ENCODE measurements around the gene AFF3. TPM values are rescaled to one million over a fixed set of nuclear protein-coding genes. Genes with fewer than 3 reads are reported as not detected.
"Not testable (repeated sequence)": the region's sequence is repeated elsewhere in the genome, so short reads cannot be mapped to it uniquely, and the experiment has no call there.

The AFF3 gene
- total RNA-seq, 2 experiments from 2014 or later, result 0.03 TPM

DNA sequence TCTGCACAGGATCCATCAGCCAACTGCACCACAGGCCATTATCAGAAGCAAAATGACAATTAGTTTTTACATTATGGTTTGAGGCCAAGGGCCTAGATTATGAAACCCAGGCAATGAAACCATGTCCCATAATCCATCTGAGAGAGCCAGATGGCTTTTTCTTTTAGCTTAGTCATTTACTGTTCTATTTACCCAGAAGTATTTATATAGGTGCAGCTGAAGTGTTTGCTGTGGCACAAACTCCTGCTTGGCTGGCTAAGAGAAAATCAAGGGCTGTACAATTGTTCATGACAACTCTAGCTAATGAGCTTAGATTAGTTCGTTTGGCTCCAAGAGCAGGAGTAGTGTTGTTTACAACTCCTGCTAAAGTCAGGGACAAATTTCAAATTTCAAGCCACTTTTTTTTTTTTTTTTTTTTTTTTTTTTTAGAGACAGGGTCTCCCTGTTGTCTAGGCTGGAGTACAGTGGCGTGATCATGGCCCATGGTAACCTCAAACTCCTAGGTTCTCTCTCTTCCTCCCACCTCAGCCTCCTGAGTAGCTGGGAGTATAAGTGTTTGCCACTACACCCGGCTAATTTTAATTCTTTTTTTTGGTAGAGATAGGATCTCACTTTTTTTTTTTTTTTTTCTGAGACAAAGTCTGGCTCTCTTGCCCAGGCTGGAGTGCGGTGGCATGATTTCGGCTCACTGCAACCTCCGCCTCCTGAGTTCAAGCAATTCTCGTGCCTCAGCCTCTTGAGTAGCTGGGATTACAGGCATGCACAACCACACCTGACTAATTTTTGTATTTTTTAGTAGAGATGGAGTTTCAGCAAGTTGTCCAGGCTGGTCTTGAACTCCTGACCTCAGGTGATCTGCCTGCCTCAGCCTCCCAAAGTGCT is 634.2 kb downstream of the AFF3 start:
- peaks cover 8% of the 10 kb centered on the region for H3K4me1 Mint-ChIP-seq

DNA sequence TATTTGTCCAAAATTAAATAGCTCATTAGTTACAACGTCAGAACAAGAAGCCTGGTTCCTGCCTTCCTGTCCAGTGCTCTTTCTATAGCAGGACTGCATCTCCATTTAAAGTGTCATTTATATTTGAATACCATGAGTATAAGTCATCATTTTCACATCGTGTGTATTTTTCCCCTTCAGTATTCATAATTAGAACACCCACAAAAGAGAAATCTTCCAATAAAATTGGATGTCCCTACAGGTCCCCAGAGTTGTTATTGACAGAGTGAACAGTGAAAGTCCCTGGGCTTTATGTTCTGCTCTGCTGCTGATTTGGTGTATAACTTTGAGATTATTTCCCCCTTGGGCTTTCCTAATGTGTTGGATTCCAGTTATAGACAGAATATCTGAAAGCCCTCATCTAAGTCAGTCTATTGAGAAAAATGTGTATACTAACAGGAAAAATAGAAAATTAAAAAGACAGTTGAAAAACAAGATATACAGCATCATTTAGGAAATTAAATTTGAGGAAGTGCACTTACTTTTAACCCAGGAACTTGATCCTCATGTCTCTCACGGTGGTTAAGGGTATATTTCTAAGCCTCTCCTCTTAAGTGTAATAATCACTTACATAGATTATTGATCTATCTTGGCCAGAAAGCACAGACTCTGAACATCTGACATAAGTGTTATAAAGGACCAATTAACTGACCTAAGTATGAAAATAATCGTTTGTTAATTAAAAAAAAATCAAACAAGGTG is 637.4 kb downstream of the AFF3 start:
- Mint-ChIP-seq H3K4me1 (peaks cover 8% of the 10 kb centered on the region), H3K9me3 (no peaks in the 10 kb centered on the region), H3K27ac (no peak overlapping the region), H3K36me3 (ENCODE audit: low read depth) (no peaks in the 10 kb centered on the region), H3K4me3 (no peak overlapping the region), H3K27me3 (peaks cover 3% of the 10 kb centered on the region)
- ChIA-PET POLR2A (no interaction called here), CTCF (no interaction called here)
- no peak for DNase-seq

More for the DNA sequence above, 634.2 kb downstream of the AFF3 start:
- ChIA-PET CTCF (interaction anchor here (0.6 kb wide), 1 partner anchor 895 kb away, joined by 6 read pairs; no protein-coding TSS in a partner anchor), POLR2A (no interaction called here)
- H3K36me3 Mint-ChIP-seq (ENCODE audit: low read depth), result no peaks in the 10 kb centered on the region
- no peak overlapping the region for H3K4me3 Mint-ChIP-seq
- H3K27me3 Mint-ChIP-seq, result no peaks in the 10 kb centered on the region
- H3K9me3 Mint-ChIP-seq, result no peaks in the 10 kb centered on the region
- no peak overlapping the region for H3K27ac Mint-ChIP-seq
- DNase-seq, result no peak

DNA sequence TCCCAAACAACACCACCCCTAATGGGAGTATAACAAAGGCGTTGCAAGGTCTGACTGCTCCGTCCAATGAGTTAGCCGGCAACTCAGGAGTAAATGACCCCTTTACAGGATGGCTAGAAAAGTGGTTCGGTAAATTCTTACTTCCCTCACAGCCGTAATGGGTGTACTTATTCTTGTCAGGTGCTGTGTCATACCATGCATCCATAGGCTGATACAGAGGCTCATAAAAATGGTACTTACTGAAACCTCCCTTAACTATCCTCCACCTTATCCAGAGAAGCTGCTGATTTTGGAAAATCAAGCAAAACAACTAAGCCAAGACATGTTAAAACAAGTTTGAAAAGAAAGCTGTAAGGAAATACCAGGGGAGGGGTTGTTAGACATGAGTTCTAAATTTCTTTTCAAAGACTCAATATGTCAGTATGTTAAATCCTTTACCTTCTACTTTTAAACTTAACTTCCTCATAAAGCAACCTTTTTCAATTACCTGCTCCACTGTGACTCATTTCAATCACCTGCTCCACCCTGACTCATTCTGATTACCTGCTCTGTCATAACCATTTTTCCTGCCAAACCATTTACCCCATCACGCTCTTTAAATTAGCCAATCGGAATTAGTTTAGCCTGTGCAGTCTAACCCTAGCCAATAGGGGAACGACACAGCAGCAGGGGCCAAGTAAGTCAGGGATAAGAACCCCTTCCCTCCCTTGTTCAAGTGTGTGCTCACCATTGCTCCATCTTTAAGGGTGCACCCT is 638.6 kb downstream of the AFF3 start:
- H3K4me1 Mint-ChIP-seq; H3K27ac Mint-ChIP-seq; DNase-seq; POLR2A ChIA-PET; H3K9me3 Mint-ChIP-seq; H3K27me3 Mint-ChIP-seq; H3K36me3 Mint-ChIP-seq (ENCODE audit: low read depth); CTCF ChIA-PET; H3K4me3 Mint-ChIP-seq: not testable (repeated sequence)

DNA sequence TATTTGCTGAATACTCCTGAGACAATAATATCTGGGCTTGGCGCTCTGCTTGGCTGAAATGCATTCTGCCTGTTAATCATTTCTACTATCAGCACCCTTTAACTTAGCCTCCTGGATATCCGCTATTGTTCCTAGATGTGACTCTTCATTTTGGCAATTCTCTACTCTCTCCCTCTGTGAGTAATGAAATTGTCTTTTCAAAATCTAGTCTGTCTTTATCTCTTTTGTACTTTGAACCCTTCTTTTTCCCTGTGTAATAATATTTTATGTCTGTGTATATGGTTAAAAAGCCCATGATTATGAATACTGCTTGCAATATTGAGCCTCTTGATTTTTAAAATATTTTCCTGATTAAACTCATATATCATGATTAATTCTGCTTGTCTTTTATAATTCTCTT is 646.4 kb downstream of the AFF3 start:
- Mint-ChIP-seq H3K27me3 (peaks cover 27% of the 10 kb centered on the region), H3K4me1 (peaks cover 1% of the 10 kb centered on the region), H3K36me3 (ENCODE audit: low read depth) (no peaks in the 10 kb centered on the region), H3K9me3 (no peaks in the 10 kb centered on the region), H3K27ac (no peak overlapping the region), H3K4me3 (no peak overlapping the region)
- POLR2A ChIA-PET, result no interaction called here
- DNase-seq, result no peak
- CTCF ChIA-PET, result no interaction called here

Other genes starting within 250 kb of the AFF3 start
- gene LONRF2, start 179.9 kb upstream of the AFF3 start, total RNA-seq, result under 1 TPM; 0.08 to 0.10 TPM

Data from activated CD4-positive, alpha-beta memory T cell treated with anti-CD3 and anti-CD28 coated beads, Interleukin-2, amount 10 ng/mL, durations not matched to agents 7 days and 5 days (primary cell).